ENCODE results near the gene RAB11FIP4.

- no peak for TF ChIP-seq MAX (IDR thresholded peaks at IDR 0.05)
- TF ChIP-seq, protein P1, sequence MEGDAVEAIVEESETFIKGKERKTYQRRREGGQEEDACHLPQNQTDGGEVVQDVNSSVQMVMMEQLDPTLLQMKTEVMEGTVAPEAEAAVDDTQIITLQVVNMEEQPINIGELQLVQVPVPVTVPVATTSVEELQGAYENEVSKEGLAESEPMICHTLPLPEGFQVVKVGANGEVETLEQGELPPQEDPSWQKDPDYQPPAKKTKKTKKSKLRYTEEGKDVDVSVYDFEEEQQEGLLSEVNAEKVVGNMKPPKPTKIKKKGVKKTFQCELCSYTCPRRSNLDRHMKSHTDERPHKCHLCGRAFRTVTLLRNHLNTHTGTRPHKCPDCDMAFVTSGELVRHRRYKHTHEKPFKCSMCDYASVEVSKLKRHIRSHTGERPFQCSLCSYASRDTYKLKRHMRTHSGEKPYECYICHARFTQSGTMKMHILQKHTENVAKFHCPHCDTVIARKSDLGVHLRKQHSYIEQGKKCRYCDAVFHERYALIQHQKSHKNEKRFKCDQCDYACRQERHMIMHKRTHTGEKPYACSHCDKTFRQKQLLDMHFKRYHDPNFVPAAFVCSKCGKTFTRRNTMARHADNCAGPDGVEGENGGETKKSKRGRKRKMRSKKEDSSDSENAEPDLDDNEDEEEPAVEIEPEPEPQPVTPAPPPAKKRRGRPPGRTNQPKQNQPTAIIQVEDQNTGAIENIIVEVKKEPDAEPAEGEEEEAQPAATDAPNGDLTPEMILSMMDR (IDR thresholded peaks at IDR 0.05; ENCODE audit: low read depth, low read length, missing input control) = no peak
- no peak for TF ChIP-seq REST (IDR thresholded peaks at IDR 0.05)
- no peak for TF ChIP-seq GABPA (IDR thresholded peaks at IDR 0.05 in 1 of 2, conservative IDR thresholded peaks at IDR 0.05 in 1 of 2)
- TF ChIP-seq TAF1 (conservative IDR thresholded peaks at IDR 0.05) = no peak
- TF ChIP-seq RAD21 (IDR thresholded peaks at IDR 0.05) = no peak
Observed at GRCh38 chr17:31408586-31408985, 17.1 kb downstream of the RAB11FIP4 start.

All from liver (tissue), 3 donors.